Cerebellar nuclear complex (tissue), 1 donor: ENCODE results near the gene PDE4D.

Source experiments
- DNase-seq, 2 experiments: peaks; one replicate each; lab custom pipeline; 2025; lab: John Stamatoyannopoulos, UW

PDE4D gene

GRCh38 chr5:59178071-59178470 is 715.5 kb downstream of the PDE4D start:
- no peak for DNase-seq

- no peak for DNase-seq
Observed at GRCh38 chr5:59177644-59178043, 715.9 kb downstream of the PDE4D start.

GRCh38 chr5:59174248-59174844 is 719.2 kb downstream of the PDE4D start:
- no peak for DNase-seq

GRCh38 chr5:59173578-59173977 is 719.9 kb downstream of the PDE4D start:
- no peak for DNase-seq

GRCh38 chr5:59171131-59171530 is 722.4 kb downstream of the PDE4D start:
- no peak for DNase-seq

GRCh38 chr5:59169768-59170150 is 723.8 kb downstream of the PDE4D start:
- DNase-seq, result no peak

GRCh38 chr5:59169081-59169767 is 724.3 kb downstream of the PDE4D start:
- no peak for DNase-seq

GRCh38 chr5:59168067-59168466 is 725.5 kb downstream of the PDE4D start:
- no peak for DNase-seq

GRCh38 chr5:59164041-59164830 is 729.3 kb downstream of the PDE4D start:
- DNase-seq, result no peak

GRCh38 chr5:59161221-59162105 is 732.1 kb downstream of the PDE4D start:
- no peak for DNase-seq

GRCh38 chr5:59158637-59159391 is 734.7 kb downstream of the PDE4D start:
- no peak for DNase-seq

GRCh38 chr5:59158165-59158564 is 735.4 kb downstream of the PDE4D start:
- DNase-seq, result no peak

- DNase-seq, result no peak
Observed at GRCh38 chr5:59157068-59157467, 736.5 kb downstream of the PDE4D start.

GRCh38 chr5:59152701-59153245 is 740.8 kb downstream of the PDE4D start:
- DNase-seq, result no peak

- DNase-seq, result no peak
Observed at GRCh38 chr5:59151162-59151889, 742.2 kb downstream of the PDE4D start.

GRCh38 chr5:59149827-59150226 is 743.7 kb downstream of the PDE4D start:
- no peak for DNase-seq

- no peak for DNase-seq
Observed at GRCh38 chr5:59149271-59149670, 744.3 kb downstream of the PDE4D start.

GRCh38 chr5:59146729-59147128 is 746.8 kb downstream of the PDE4D start:
- DNase-seq, result no peak

- DNase-seq, result no peak
Observed at GRCh38 chr5:59143926-59144333, 749.6 kb downstream of the PDE4D start.

- DNase-seq, result no peak
Observed at GRCh38 chr5:59142927-59143326, 750.6 kb downstream of the PDE4D start.
